Endothelial cell of umbilical vein (primary cell): Measurements from ENCODE around the gene HGFAC. TPM values are rescaled to one million over a fixed set of nuclear protein-coding genes. Genes with fewer than 3 reads are reported as not detected.

Experiments used
- BruUV-seq: library from RNA; stranded (reverse); fragments of 400-500 nt; replicated peaks from 2 replicates; lab custom pipeline; 2021; lab: Mats Ljungman, UMichigan
- CTCF ChIA-PET: fragments of 300-600, 350-600 bp; sonication (Branson Sonifier 250); formaldehyde crosslinking; loops from one replicate; lab custom pipeline; 2021; ENCODE audit warnings: antibody characterized with exemption, inconsistent platforms; lab: Charles Lee
- POLR2A ChIA-PET: fragments of 300-600, 350-600 bp; sonication (Branson Sonifier 250); formaldehyde crosslinking; loops from one replicate; lab custom pipeline; 2021; ENCODE audit warnings: antibody characterized with exemption, inconsistent platforms; lab: Charles Lee
- DNase-seq: peaks from one replicate; pipeline ENCODE4 v3.0.0-alpha.2; 2011; ENCODE audit warnings: low read depth, low spot score
- FAIRE-seq: peaks from 2 replicates; lab custom pipeline; 2011; peaks lifted over from hg19 to GRCh38; lab: Jason Lieb, UNC
- H2AFZ ChIP-seq: 2 replicates; pipeline ENCODE4 v1.6.0; 2012; ENCODE audit warnings: low read depth, low read length, control low read depth, inconsistent platforms
- H3K27ac ChIP-seq: 2 replicates; pipeline ENCODE4 v1.5.1; 2011; ENCODE audit warnings: low read depth, mild to moderate bottlenecking, control low read depth, low read length, moderate library complexity; ENCODE audit not compliant: insufficient read depth
- H3K27me3 ChIP-seq, 2 experiments: 2 replicates each; pipeline versions ENCODE4 v1.6.0 to v1.6.1; 2011; ENCODE audit warnings: low read length in 2 of 2, mixed read lengths in 1 of 2; ENCODE audit not compliant: control insufficient read depth in 2 of 2, insufficient read depth in 2 of 2
- H3K36me3 ChIP-seq, 2 experiments: 2 replicates in 1 of 2; 3 replicates in 1 of 2; pipeline ENCODE4 v1.5.1; 2011; ENCODE audit warnings: low read length in 2 of 2, mild to moderate bottlenecking in 1 of 2, moderate library complexity in 1 of 2; ENCODE audit not compliant: control insufficient read depth in 2 of 2, insufficient read depth in 2 of 2; ENCODE audit errors: extremely low read depth in 1 of 2
- H3K4me1 ChIP-seq: 3 replicates; pipeline ENCODE4 v1.5.1; 2011; ENCODE audit warnings: mild to moderate bottlenecking, low read length; ENCODE audit not compliant: control insufficient read depth, insufficient read depth; ENCODE audit errors: extremely low read depth
- H3K4me2 ChIP-seq: 2 replicates; pipeline ENCODE4 v1.6.1; 2011; ENCODE audit warnings: low read length, control low read depth, mixed read lengths; ENCODE audit not compliant: insufficient read depth
- H3K4me3 ChIP-seq, 3 experiments: fragments of 200-600 bp in 1 of 3; sonication (generic), shearing (Covaris generic) in 1 of 3; replicated peaks in 1 of 3; 2 replicates each; pipeline ENCODE4 v1.5.1; 2011 to 2016; ENCODE audit warnings: control low read depth in 3 of 3, low read length in 3 of 3, mild to moderate bottlenecking in 2 of 3, inconsistent platforms in 1 of 3, low read depth in 1 of 3, moderate library complexity in 1 of 3; ENCODE audit not compliant: insufficient read depth in 1 of 3
- H3K79me2 ChIP-seq: 2 replicates; pipeline ENCODE4 v1.6.0; 2012; ENCODE audit warnings: low read length, inconsistent platforms; ENCODE audit not compliant: control insufficient read depth, insufficient read depth
- H3K9ac ChIP-seq: replicated peaks from 2 replicates; pipeline ENCODE3; 2011; ENCODE audit warnings: low read length, control low read depth; ENCODE audit not compliant: insufficient read depth; ENCODE audit errors: extremely low read depth
- H3K9me1 ChIP-seq: replicated peaks from 3 replicates; pipeline ENCODE4 v1.6.0; 2011; ENCODE audit warnings: mild to moderate bottlenecking, low read length; ENCODE audit not compliant: control insufficient read depth, insufficient read depth; ENCODE audit errors: extremely low read depth
- H3K9me3 ChIP-seq: replicated peaks from 2 replicates; pipeline ENCODE4 v1.5.1; 2012; ENCODE audit warnings: low read length, inconsistent platforms; ENCODE audit not compliant: control insufficient read depth, insufficient read depth
- H4K20me1 ChIP-seq: replicated peaks from 2 replicates; pipeline ENCODE3; 2011; ENCODE audit warnings: mild to moderate bottlenecking, low read length; ENCODE audit not compliant: control insufficient read depth, insufficient read depth; ENCODE audit errors: extremely low read depth
- EZH2 ChIP-seq: IDR thresholded peaks from 2 replicates; pipeline ENCODE4 v1.6.1; 2012; ENCODE audit warnings: borderline replicate concordance, low read depth, mild to moderate bottlenecking, moderate library complexity, low read length, inconsistent platforms; ENCODE audit not compliant: severe bottlenecking
- FOS ChIP-seq: IDR thresholded peaks from 2 replicates; pipeline ENCODE4 v1.6.1; 2011; ENCODE audit warnings: mild to moderate bottlenecking, low read length, moderate library complexity, borderline replicate concordance; ENCODE audit not compliant: insufficient read depth
- GATA2 ChIP-seq: IDR thresholded peaks from 2 replicates; pipeline ENCODE4 v1.7.0; 2011; ENCODE audit warnings: low read depth, mild to moderate bottlenecking, moderate library complexity, mixed read lengths, low read length; ENCODE audit not compliant: insufficient read length, insufficient read depth
- JUN ChIP-seq: IDR thresholded peaks from 2 replicates; pipeline ENCODE4 v1.6.1; 2011; ENCODE audit warnings: borderline replicate concordance, low read depth; ENCODE audit not compliant: insufficient read length, insufficient read depth
- MAX ChIP-seq: IDR thresholded peaks from 2 replicates; pipeline ENCODE4 v1.6.1; 2011; ENCODE audit not compliant: insufficient read depth, insufficient read length
- MYC ChIP-seq: IDR thresholded peaks from one replicate; pipeline ENCODE4 v1.6.1; 2011; ENCODE audit warnings: mild to moderate bottlenecking, low read depth, low read length
- POLR2A ChIP-seq: IDR thresholded peaks from 2 replicates; pipeline ENCODE4 v1.6.1; 2012; ENCODE audit warnings: low read depth, mild to moderate bottlenecking, control low read depth, low read length
- POLR2AphosphoS5 ChIP-seq: IDR thresholded peaks from 2 replicates; pipeline ENCODE4 v1.6.1; 2012; ENCODE audit warnings: low read depth, mild to moderate bottlenecking, control low read depth, low read length, moderate library complexity; ENCODE audit not compliant: insufficient read depth
- dilution Hi-C: fragments of 300-500 bp; cut with MboI; formaldehyde crosslinking; loops from one replicate; pipeline ENCODE4 v1.15.0; 2019; ENCODE audit warnings: low sequenced_read_pairs; ENCODE audit not compliant: extremely low pct_ligation_motif_present
- intact Hi-C: fragments of 100-400 bp; cut with micrococcal nuclease; formaldehyde crosslinking; loops from one replicate; pipeline ENCODE4 v1.10.0; 2022
- polyA plus RNA-seq, 4 experiments: library from polyadenylated mRNA; depleted of rRNA in 3 of 4; stranded (reverse) in 3 of 4; unstranded in 1 of 4; fragments of >200 nt; gene quantifications; 2 replicates each; pipeline versions ENCODE4 v1.2.1 to v1.2.3, GENCODE V29; 2011 to 2012; ENCODE audit warnings: missing spikeins in 1 of 4
- total RNA-seq: library from RNA; stranded (reverse); gene quantifications from 2 replicates; pipeline ENCODE4 v1.2.3, GENCODE V29; 2021
- TF ChIP-seq, protein P1 (sequence below), 2 donors: IDR thresholded peaks; 1 replicate in 1 of 2; 2 replicates in 1 of 2; pipeline ENCODE4 v1.5.1; 2011; ENCODE audit warnings: low read length in 2 of 2, mild to moderate bottlenecking in 2 of 2, moderate library complexity in 2 of 2, control low read depth in 1 of 2, inconsistent platforms in 1 of 2, low read depth in 1 of 2; ENCODE audit not compliant: insufficient read depth in 1 of 2; ENCODE audit errors: extremely low read depth in 1 of 2

HGFAC gene
- total and polyA plus RNA-seq, 2 donors (not counting 3 experiments of a cell fraction or from before 2014, with no cell fraction given): 0.36 to 0.49 TPM

- FAIRE-seq (no peak), DNase-seq (no peak)
- Histone ChIP-seq H3K4me1 (no peaks in the 10 kb centered on the region), H3K36me3 (no peaks in the 10 kb centered on the region), H2AFZ (no peak overlapping the region), H3K9ac (no peak overlapping the region), H3K4me2 (no peak overlapping the region), H3K9me1 (no peaks in the 10 kb centered on the region), H4K20me1 (no peaks in the 10 kb centered on the region), H3K9me3 (no peaks in the 10 kb centered on the region), H3K27me3 (no peaks in the 10 kb centered on the region), H3K4me3 (no peak overlapping the region), H3K79me2 (no peaks in the 10 kb centered on the region), H3K27ac (no peak overlapping the region)
- dilution Hi-C loops: no loop called here
- BruUV-seq: no TSS peak
- intact Hi-C loops: no loop called here
- CTCF ChIA-PET: no interaction called here
- POLR2A ChIA-PET: no interaction called here
- no peak for TF ChIP-seq FOS
- TF ChIP-seq POLR2A: no peak
- no peak for TF ChIP-seq EZH2
- no peak for TF ChIP-seq MYC
- TF ChIP-seq JUN: no peak
- TF ChIP-seq MAX: no peak
- TF ChIP-seq, protein P1, sequence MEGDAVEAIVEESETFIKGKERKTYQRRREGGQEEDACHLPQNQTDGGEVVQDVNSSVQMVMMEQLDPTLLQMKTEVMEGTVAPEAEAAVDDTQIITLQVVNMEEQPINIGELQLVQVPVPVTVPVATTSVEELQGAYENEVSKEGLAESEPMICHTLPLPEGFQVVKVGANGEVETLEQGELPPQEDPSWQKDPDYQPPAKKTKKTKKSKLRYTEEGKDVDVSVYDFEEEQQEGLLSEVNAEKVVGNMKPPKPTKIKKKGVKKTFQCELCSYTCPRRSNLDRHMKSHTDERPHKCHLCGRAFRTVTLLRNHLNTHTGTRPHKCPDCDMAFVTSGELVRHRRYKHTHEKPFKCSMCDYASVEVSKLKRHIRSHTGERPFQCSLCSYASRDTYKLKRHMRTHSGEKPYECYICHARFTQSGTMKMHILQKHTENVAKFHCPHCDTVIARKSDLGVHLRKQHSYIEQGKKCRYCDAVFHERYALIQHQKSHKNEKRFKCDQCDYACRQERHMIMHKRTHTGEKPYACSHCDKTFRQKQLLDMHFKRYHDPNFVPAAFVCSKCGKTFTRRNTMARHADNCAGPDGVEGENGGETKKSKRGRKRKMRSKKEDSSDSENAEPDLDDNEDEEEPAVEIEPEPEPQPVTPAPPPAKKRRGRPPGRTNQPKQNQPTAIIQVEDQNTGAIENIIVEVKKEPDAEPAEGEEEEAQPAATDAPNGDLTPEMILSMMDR (IDR thresholded peaks at IDR 0.05; ENCODE audit: extremely low read depth in 1 of 2, insufficient read depth in 1 of 2, low read depth in 1 of 2, low read length in 2 of 2): no peak
- TF ChIP-seq POLR2AphosphoS5: no peak
- no peak for TF ChIP-seq GATA2
These were observed 56.0 kb downstream of the HGFAC start for GRCh38 chr4:3497523-3498389.
